B cell (primary cell): ENCODE measurements around the gene CDH5. TPM values are rescaled to one million over a fixed set of nuclear protein-coding genes. Genes with fewer than 3 reads are reported as not detected.

Experiments used
- ATAC-seq: fragments of 200-7000 bp; cut with Tn5 transposase; one replicate; pipeline ENCODE4 v1.10.0; 2021; ENCODE audit warnings: low read depth, mild to moderate bottlenecking, moderate number of reproducible peaks, moderate library complexity
- CTCF ChIA-PET: fragments of 350-600 bp; sonication (Branson Sonifier 250); formaldehyde crosslinking; loops from one replicate; lab custom pipeline; 2021; ENCODE audit warnings: antibody characterized with exemption, inconsistent platforms; lab: Charles Lee
- POLR2A ChIA-PET: fragments of 350-600 bp; sonication (Branson Sonifier 250); formaldehyde crosslinking; loops from one replicate; lab custom pipeline; 2021; ENCODE audit warnings: antibody characterized with exemption; lab: Charles Lee
- DNase-seq: peaks from one replicate; pipeline ENCODE4 v3.0.0; 2013
- H2AFZ ChIP-seq: 2 replicates; pipeline ENCODE4 v1.6.1; 2012; ENCODE audit warnings: mild to moderate bottlenecking, low read depth, low read length; ENCODE audit not compliant: insufficient read depth, poor library complexity, severe bottlenecking
- H3K27ac ChIP-seq, 2 donors: 1 replicate in 1 of 2; 2 replicates in 1 of 2; pipeline ENCODE4 v1.5.1; 2012 to 2013; ENCODE audit warnings: low read length in 2 of 2, mild to moderate bottlenecking in 2 of 2, moderate library complexity in 1 of 2
- H3K27me3 ChIP-seq, 4 experiments: fragments of 200-600 bp in 1 of 4; sonication (generic) in 1 of 4; replicated peaks in 1 of 4; 1 replicate in 2 of 4; 2 replicates in 2 of 4; pipeline versions ENCODE4 v1.6.1 to v1.7.0; 2013 to 2016; ENCODE audit warnings: low read length in 3 of 4, mild to moderate bottlenecking in 2 of 4, mixed read lengths in 1 of 4, moderate library complexity in 1 of 4; ENCODE audit not compliant: insufficient read depth in 4 of 4, control insufficient read depth in 3 of 4; ENCODE audit errors: control extremely low read depth in 1 of 4
- H3K36me3 ChIP-seq, 2 experiments: replicated peaks in 1 of 2; 1 replicate in 1 of 2; 2 replicates in 1 of 2; pipeline versions ENCODE4 v1.6.1 to v1.7.1; 2013; ENCODE audit warnings: low read length in 1 of 2; ENCODE audit not compliant: insufficient read depth in 2 of 2, control insufficient read depth in 1 of 2; ENCODE audit errors: control extremely low read depth in 1 of 2, extremely low read depth in 1 of 2
- H3K4me1 ChIP-seq, 2 donors: fragments of 200-600 bp in 1 of 2; sonication (generic) in 1 of 2; 1 replicate in 1 of 2; 2 replicates in 1 of 2; pipeline versions ENCODE4 v1.5.1 to v1.6.1; 2013 to 2017; ENCODE audit warnings: low read length in 2 of 2; ENCODE audit not compliant: control insufficient read depth in 2 of 2, insufficient read depth in 2 of 2
- H3K4me2 ChIP-seq: replicated peaks from 2 replicates; pipeline ENCODE3; 2012; ENCODE audit warnings: mild to moderate bottlenecking, low read depth, low read length; ENCODE audit not compliant: poor library complexity, severe bottlenecking
- H3K4me3 ChIP-seq, 5 experiments: fragments of 200-600 bp in 1 of 5; sonication (generic) in 1 of 5; 1 replicate in 3 of 5; 2 replicates in 2 of 5; pipeline versions ENCODE4 v1.5.1 to v1.7.0; 2011 to 2016; ENCODE audit warnings: low read length in 4 of 5, mild to moderate bottlenecking in 4 of 5, low read depth in 2 of 5, control low read depth in 1 of 5, moderate library complexity in 1 of 5; ENCODE audit not compliant: insufficient read depth in 1 of 5; ENCODE audit errors: control extremely low read depth in 1 of 5, extremely low read depth in 1 of 5
- H3K79me2 ChIP-seq: fragments of 200-600 bp; sonication (generic); one replicate; pipeline ENCODE4 v1.6.0; 2016; ENCODE audit warnings: low read length; ENCODE audit not compliant: control insufficient read depth, insufficient read depth
- H3K9ac ChIP-seq: fragments of 200-600 bp; sonication (generic); 2 replicates; pipeline ENCODE4 v1.6.1; 2017; ENCODE audit warnings: mild to moderate bottlenecking, low read length, moderate library complexity
- H3K9me3 ChIP-seq, 3 donors: one replicate each; pipeline versions ENCODE4 v1.6.1 to v1.7.1; 2013; ENCODE audit warnings: low read length in 2 of 3; ENCODE audit not compliant: control insufficient read depth in 2 of 3, insufficient read depth in 1 of 3; ENCODE audit errors: control extremely low read depth in 1 of 3
- H4K20me1 ChIP-seq: 2 replicates; pipeline ENCODE4 v1.6.0; 2012; ENCODE audit warnings: mild to moderate bottlenecking, low read length; ENCODE audit not compliant: insufficient read depth, control insufficient read depth, poor library complexity, severe bottlenecking
- H3K27ac Mint-ChIP-seq: one replicate; pipeline ENCODE4 v1.8.0; 2021; ENCODE audit warnings: mixed read lengths
- H3K27me3 Mint-ChIP-seq: one replicate; pipeline ENCODE4 v1.8.0; 2021; ENCODE audit warnings: mixed read lengths
- H3K4me1 Mint-ChIP-seq: one replicate; pipeline ENCODE4 v1.8.0; 2021; ENCODE audit warnings: mixed read lengths
- H3K4me3 Mint-ChIP-seq: one replicate; pipeline ENCODE4 v1.8.0; 2021; ENCODE audit warnings: mixed read lengths
- H3K9me3 Mint-ChIP-seq: one replicate; pipeline ENCODE4 v1.8.0; 2022; ENCODE audit warnings: mixed read lengths; ENCODE audit not compliant: insufficient read depth
- CTCF ChIP-seq: fragments of 200-600 bp; IDR thresholded peaks from one replicate; pipeline ENCODE4 v1.8.0; 2022; ENCODE audit warnings: antibody characterized with exemption, mild to moderate bottlenecking
- EZH2 ChIP-seq: IDR thresholded peaks from 2 replicates; pipeline ENCODE4 v1.6.1; 2012; ENCODE audit warnings: borderline replicate concordance, low read depth, mild to moderate bottlenecking, moderate library complexity, low read length; ENCODE audit not compliant: insufficient read depth, poor library complexity, severe bottlenecking
- WGBS: methylation state at CpG from one replicate; pipeline ENCODE4 v1.1.5; 2013; ENCODE audit warnings: missing lambda C conversion rate; ENCODE audit not compliant: insufficient coverage; 5-methylcytosine and 5-hydroxymethylcytosine counted together
- intact Hi-C: fragments of 100-400 bp; cut with micrococcal nuclease; formaldehyde crosslinking; loops from one replicate; pipeline ENCODE4 v1.10.0; 2022
- polyA plus RNA-seq: library from polyadenylated mRNA; depleted of rRNA; stranded (reverse); fragments of >200 nt; gene quantifications from 2 replicates; pipeline ENCODE4 v1.2.3, GENCODE V29; 2012
- total RNA-seq, 2 donors: library from RNA; stranded (reverse); fragments of 120-200 nt in 1 of 2; gene quantifications; 1 replicate in 1 of 2; 2 replicates in 1 of 2; pipeline versions ENCODE4 v1.2.3 to v1.2.4, GENCODE V29; 2013 to 2022

The CDH5 gene
- total and polyA plus RNA-seq, 2 donors (not counting 1 experiment from before 2014, with no cell fraction given) = not detected

DNA sequence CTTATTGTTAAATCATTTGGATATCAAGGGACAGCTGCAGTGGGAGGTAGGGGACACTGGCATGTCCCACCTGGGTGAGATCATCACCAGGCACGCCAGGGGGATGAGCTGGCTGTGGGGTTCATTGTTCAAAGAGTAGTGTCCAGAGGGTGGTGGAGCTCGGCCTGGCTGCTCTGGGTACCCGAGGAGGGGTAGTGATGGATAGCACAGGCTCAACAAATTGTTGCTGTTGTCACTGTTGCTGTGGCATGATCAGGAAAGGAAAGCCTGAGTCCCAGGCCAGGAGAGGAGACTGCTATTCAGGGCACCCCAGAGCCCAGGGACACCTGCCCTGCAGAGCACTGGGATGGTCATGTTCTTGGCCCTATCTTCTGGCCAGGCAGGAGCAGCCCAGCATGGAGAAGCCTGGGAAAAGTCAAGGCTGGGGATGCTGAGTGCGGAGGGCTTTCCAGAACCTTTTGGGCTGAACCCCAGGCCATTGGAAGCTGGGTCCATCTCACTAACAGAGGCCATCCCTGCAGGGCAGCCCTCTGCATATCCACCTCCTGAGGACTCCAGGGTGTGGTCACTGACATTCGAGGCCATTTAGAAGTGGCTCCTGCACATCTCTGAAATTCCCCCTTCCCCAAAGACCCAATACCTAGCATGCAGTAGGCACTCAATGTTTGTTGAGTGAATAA, 72.7 kb downstream of the CDH5 start:
- intact Hi-C loops = no loop called here
- H3K4me3 Mint-ChIP-seq = no peak overlapping the region
- Histone ChIP-seq H3K36me3 (no peaks in the 10 kb centered on the region), H2AFZ (no peak overlapping the region), H3K4me1 (no peaks in the 10 kb centered on the region), H3K79me2 (no peaks in the 10 kb centered on the region), H3K27ac (no peak overlapping the region), H3K9me3 (no peaks in the 10 kb centered on the region), H3K27me3 (peaks cover 0 to 15% (median 6%) of the 10 kb centered on the region in 4 experiments), H3K4me2 (no peak overlapping the region), H3K9ac (no peak overlapping the region), H4K20me1 (no peaks in the 10 kb centered on the region), H3K4me3 (no peak overlapping the region)
- H3K27me3 Mint-ChIP-seq = peaks cover 33% of the 10 kb centered on the region
- TF ChIP-seq EZH2 (no peak), CTCF (no peak)
- CTCF ChIA-PET = interaction anchor here (1.1 kb wide), 1 partner anchor 37 kb away, joined by 4 read pairs; no protein-coding TSS in a partner anchor
- H3K27ac Mint-ChIP-seq = no peak overlapping the region
- POLR2A ChIA-PET = interaction anchor here (0.6 kb wide), 1 partner anchor 258 kb away, joined by 3 read pairs; the partner anchor contains the start of gene CMTM4
- H3K9me3 Mint-ChIP-seq = no peaks in the 10 kb centered on the region
- no peaks in the 10 kb centered on the region for H3K4me1 Mint-ChIP-seq
- DNase-seq (no peak), ATAC-seq (no peak)
- 83% methylated on average over 4 of the region's 5 CpGs for WGBS

GRCh38 chr16:66440271-66440802, 73.8 kb downstream of the CDH5 start:
- POLR2A ChIA-PET = no interaction called here
- Histone ChIP-seq H3K4me2 (no peak overlapping the region), H3K79me2 (no peaks in the 10 kb centered on the region), H3K4me1 (no peaks in the 10 kb centered on the region), H3K9ac (no peak overlapping the region), H2AFZ (no peak overlapping the region), H4K20me1 (no peaks in the 10 kb centered on the region), H3K4me3 (no peak overlapping the region), H3K27me3 (peaks cover 0 to 15% (median 5%) of the 10 kb centered on the region in 4 experiments), H3K36me3 (no peaks in the 10 kb centered on the region), H3K27ac (no peak overlapping the region), H3K9me3 (no peaks in the 10 kb centered on the region)
- Mint-ChIP-seq H3K27ac (no peak overlapping the region), H3K4me1 (no peaks in the 10 kb centered on the region), H3K4me3 (no peak overlapping the region), H3K9me3 (no peaks in the 10 kb centered on the region), H3K27me3 (peaks cover 35% of the 10 kb centered on the region)
- DNase-seq (no peak), ATAC-seq (no peak)
- intact Hi-C loops = no loop called here
- CTCF ChIA-PET = no interaction called here
- 92% methylated on average over 9 of the region's 10 CpGs for WGBS
- TF ChIP-seq EZH2 (no peak), CTCF (no peak)
